Hepatocyte (in vitro differentiated cells): ENCODE data around the gene PRKAA1. TPM values are rescaled to one million over a fixed set of nuclear protein-coding genes. Genes with fewer than 3 reads are reported as not detected.

Source experiments
- DNase-seq: peaks from one replicate; pipeline ENCODE4 v3.0.0-alpha.2; 2016; ENCODE audit warnings: low spot score
- H2AFZ ChIP-seq: fragments of 200-600 bp; sonication (generic); 2 replicates; pipeline ENCODE4 v1.6.0; 2016; ENCODE audit warnings: antibody characterized with exemption, mild to moderate bottlenecking
- H3K27ac ChIP-seq: fragments of 200-600 bp; sonication (generic); 2 replicates; pipeline ENCODE4 v1.5.1; 2016; ENCODE audit warnings: mild to moderate bottlenecking
- H3K27me3 ChIP-seq: fragments of 200-600 bp; sonication (generic); 2 replicates; pipeline ENCODE4 v1.6.1; 2016
- H3K36me3 ChIP-seq: fragments of 200-600 bp; sonication (generic); replicated peaks from 2 replicates; pipeline ENCODE4 v1.5.1; 2016; ENCODE audit warnings: low read depth; ENCODE audit not compliant: insufficient read depth
- H3K4me1 ChIP-seq: fragments of 200-600 bp; sonication (generic); 2 replicates; pipeline ENCODE4 v1.5.1; 2016; ENCODE audit warnings: mild to moderate bottlenecking, moderate library complexity; ENCODE audit not compliant: insufficient read depth
- H3K4me2 ChIP-seq: fragments of 200-600 bp; sonication (generic); 2 replicates; pipeline ENCODE4 v1.6.0; 2016
- H3K4me3 ChIP-seq: fragments of 200-600 bp; sonication (generic); 2 replicates; pipeline ENCODE4 v1.5.1; 2016; ENCODE audit warnings: mild to moderate bottlenecking
- H3K79me2 ChIP-seq: fragments of 200-600 bp; sonication (generic); 2 replicates; pipeline ENCODE4 v1.6.0; 2017; ENCODE audit warnings: mild to moderate bottlenecking
- H3K9me2 ChIP-seq: fragments of 200-600 bp; sonication (generic); replicated peaks from 2 replicates; pipeline ENCODE4 v1.6.0; 2017; ENCODE audit warnings: mild to moderate bottlenecking; ENCODE audit not compliant: insufficient read depth
- H3K9me3 ChIP-seq: fragments of 200-600 bp; sonication (generic); 2 replicates; pipeline ENCODE4 v1.5.1; 2016; ENCODE audit warnings: low read depth, mild to moderate bottlenecking
- H4K20me1 ChIP-seq: fragments of 200-600 bp; sonication (generic); 2 replicates; pipeline ENCODE4 v1.6.0; 2016; ENCODE audit warnings: mild to moderate bottlenecking; ENCODE audit not compliant: insufficient read depth, poor library complexity, severe bottlenecking
- CTCF ChIP-seq: fragments of 200-600 bp; sonication (generic); IDR thresholded peaks from 2 replicates; pipeline ENCODE4 v1.5.1; 2016; ENCODE audit warnings: antibody characterized with exemption, mild to moderate bottlenecking; ENCODE audit not compliant: poor library complexity
- EZH2 ChIP-seq: fragments of 200-600 bp; sonication (generic); IDR thresholded peaks from 2 replicates; pipeline ENCODE4 v1.6.1; 2016; ENCODE audit warnings: antibody characterized with exemption, mild to moderate bottlenecking, borderline replicate concordance
- EZH2phosphoT487 ChIP-seq: fragments of 200-600 bp; sonication (generic); IDR thresholded peaks from one replicate; pipeline ENCODE4 v1.6.1; 2018; ENCODE audit warnings: antibody characterized with exemption, mild to moderate bottlenecking, low read depth, moderate library complexity; ENCODE audit not compliant: unreplicated experiment, severe bottlenecking
- WGBS: methylation state at CpG from one replicate; pipeline ENCODE4 v1.1.6; 2016; ENCODE audit warnings: low lambda C conversion rate; ENCODE audit errors: missing lambda C conversion rate; 5-methylcytosine and 5-hydroxymethylcytosine counted together
- polyA plus RNA-seq: library from polyadenylated mRNA; unstranded; fragments of >200 nt; fragmentation: Nextera tagmentation; extraction: Ambion mirVana; gene quantifications from 2 replicates; pipeline ENCODE4 v1.2.1, GENCODE V29; 2016
- total RNA-seq: library from RNA; depleted of rRNA; stranded (reverse); fragments of >200 nt; gene quantifications from 2 replicates; pipeline ENCODE4 v1.2.3, GENCODE V29; 2014

Gene PRKAA1
- 87.9 and 90.4 TPM in 2 replicates for total RNA-seq
- 24.5 and 25.7 TPM in 2 replicates for polyA plus RNA-seq

DNA sequence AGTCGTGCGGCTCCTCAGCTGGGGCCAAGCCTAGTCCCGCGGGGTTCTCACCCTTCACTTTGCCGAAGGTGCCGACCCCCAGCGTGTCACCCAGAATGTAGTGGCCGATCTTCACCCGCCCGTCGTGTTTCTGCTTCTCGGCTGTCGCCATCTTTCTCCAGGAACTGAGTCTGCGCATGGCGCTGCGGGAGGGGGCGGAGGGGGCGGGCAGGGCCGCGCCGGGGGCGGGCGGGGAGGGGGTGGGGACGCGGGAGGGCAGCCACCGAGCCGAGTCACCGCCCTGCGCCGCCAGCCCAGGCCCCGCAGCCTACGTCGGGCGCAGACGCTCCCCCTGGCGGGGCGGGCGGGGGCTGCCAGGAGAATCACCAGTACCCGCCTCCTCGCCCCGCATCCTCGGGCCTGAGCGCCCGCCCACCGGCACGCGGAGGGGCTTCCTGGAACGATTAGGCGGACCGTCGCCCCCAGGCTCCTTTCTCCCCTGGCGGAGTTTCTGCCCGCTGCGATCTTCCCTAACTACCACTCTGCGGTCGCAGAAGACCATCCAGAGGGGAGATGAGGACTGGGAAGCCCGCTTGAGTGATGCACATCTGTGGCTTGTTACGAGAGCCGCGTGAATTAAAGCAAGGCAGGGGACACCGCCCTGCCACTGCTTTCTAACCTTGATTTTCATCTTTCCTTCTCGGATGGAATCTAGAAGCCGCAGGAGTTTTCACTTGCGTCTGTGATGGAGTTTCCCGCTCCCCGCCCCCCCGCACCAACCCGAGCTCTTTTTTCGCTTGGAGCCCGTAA, at the start of gene PRKAA1:
Gene PRKAA1 (minus strand): TSS at position 363 of the 789 bp plus-strand sequence. CDS start 185 bp downstream, at position 178.
- Histone ChIP-seq H3K4me3 (peak within 1 kb of the TSS; percentile 93), H3K36me3 (no peaks in the 10 kb centered on the region), H3K79me2 (peaks cover 52% of the 10 kb centered on the region), H3K9me3 (no peaks in the 10 kb centered on the region), H3K4me2 (peak within 1 kb of the TSS; percentile 87), H4K20me1 (peaks cover 24% of the 10 kb centered on the region), H3K4me1 (peaks cover 26% of the 10 kb centered on the region), H3K9me2 (no peaks in the 10 kb centered on the region), H3K27me3 (no peaks in the 10 kb centered on the region), H3K27ac (peak within 1 kb of the TSS; percentile 97), H2AFZ (peak within 1 kb of the TSS; percentile 99)
- TF ChIP-seq EZH2phosphoT487 (no peak), CTCF (peak; percentile 65)
- 1% methylated on average over 47 of the region's 70 CpGs for WGBS
- peak; percentile 97 for DNase-seq

- H3K4me2 ChIP-seq, result no peak overlapping the region
- no peaks in the 10 kb centered on the region for H3K4me1 ChIP-seq
- H3K4me3 ChIP-seq, result no peak overlapping the region
- H3K79me2 ChIP-seq, result no peaks in the 10 kb centered on the region
- no peak overlapping the region for H3K27ac ChIP-seq
- TF ChIP-seq EZH2 (no peak), EZH2phosphoT487 (no peak), CTCF (no peak)
- H3K27me3 ChIP-seq, result no peaks in the 10 kb centered on the region
- no peak overlapping the region for H2AFZ ChIP-seq
- H3K9me2 ChIP-seq, result no peaks in the 10 kb centered on the region
- DNase-seq, result no peak
- no peaks in the 10 kb centered on the region for H4K20me1 ChIP-seq
- 95% methylated on average over 1 of the region's 1 CpG for WGBS
- H3K9me3 ChIP-seq, result no peaks in the 10 kb centered on the region
- no peaks in the 10 kb centered on the region for H3K36me3 ChIP-seq
Observed at GRCh38 chr5:40847525-40847924, 49.4 kb upstream of the PRKAA1 start.

DNA sequence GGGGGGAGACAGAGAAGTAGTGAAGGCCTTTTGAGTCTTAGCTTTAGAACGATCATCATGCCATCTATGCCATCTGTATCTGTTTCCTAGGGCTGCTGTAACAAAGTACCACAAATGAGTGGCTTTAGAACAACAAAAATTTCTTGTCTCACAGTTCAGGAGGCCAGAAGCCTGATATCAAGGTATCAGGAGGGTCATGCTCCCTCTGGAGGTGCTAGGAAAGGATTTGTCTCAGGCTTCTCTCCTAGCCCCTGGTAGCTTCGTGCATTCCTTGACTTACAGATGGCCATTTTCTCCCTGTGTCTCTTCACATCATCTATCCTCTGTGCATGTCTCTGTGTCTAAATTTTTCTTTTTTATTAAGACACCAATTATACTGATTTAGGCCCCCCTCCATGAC, 48.2 kb upstream of the PRKAA1 start:
- Histone ChIP-seq H3K4me3 (no peak overlapping the region), H2AFZ (no peak overlapping the region), H3K9me3 (no peaks in the 10 kb centered on the region), H3K4me2 (no peak overlapping the region), H3K27ac (no peak overlapping the region), H4K20me1 (no peaks in the 10 kb centered on the region), H3K36me3 (no peaks in the 10 kb centered on the region), H3K9me2 (no peaks in the 10 kb centered on the region), H3K79me2 (no peaks in the 10 kb centered on the region), H3K27me3 (no peaks in the 10 kb centered on the region), H3K4me1 (no peaks in the 10 kb centered on the region)
- DNase-seq, result no peak
- 82% methylated on average over 2 of the region's 2 CpGs for WGBS
- TF ChIP-seq EZH2phosphoT487 (no peak), CTCF (no peak), EZH2 (no peak)
